Germinal center (tissue), 1 donor: ENCODE data around the gene CD55.
A peak's percentile ranks its signal among the peaks of the same experiment; 100 is the strongest.

Experiments used
- DNase-seq: peaks from one replicate; pipeline ENCODE4 v3.0.0; 2012; ENCODE audit warnings: mixed read lengths, low spot score

Gene CD55

DNA sequence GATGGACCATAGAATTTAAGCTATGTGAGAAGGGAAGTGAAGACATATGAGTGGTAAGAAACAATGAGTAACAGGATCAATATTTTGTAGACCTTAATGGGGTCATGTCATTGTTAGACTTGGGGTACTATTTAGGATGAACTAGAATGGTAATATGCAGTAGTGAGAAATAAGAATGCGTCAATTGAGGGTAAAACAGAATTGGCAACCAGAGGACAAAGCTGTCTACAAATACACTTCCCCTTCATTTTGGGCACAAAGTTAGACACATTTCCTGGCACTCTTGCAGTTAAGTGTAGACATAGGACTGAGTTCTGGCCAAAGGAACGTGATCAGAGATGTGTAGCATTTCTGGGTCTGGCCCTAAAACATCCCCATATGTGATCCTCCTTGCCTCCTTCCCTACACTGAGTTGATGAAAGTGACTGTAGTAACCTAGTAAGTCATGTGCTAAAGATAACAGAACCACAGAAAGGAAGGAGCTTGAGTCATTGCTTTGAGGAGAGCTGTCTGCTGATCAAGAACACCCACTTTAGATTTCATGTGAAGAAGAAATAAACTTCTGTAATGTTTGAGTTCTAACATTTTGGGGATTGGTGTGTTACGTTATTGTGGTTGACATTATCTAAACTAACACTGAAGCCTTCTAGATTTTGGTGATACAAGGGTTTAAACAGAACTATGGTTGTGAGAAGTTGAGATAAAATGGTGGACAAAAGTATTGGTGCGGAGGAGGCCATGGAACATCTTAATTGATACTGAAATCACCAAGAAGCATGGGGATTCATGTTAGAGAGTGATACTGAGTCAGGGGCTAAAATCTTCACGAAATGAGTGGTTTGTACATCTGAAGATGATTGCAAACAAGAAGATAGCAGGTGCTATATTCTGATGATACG is 41.7 kb downstream of the CD55 start:
- DNase-seq = no peak

DNA sequence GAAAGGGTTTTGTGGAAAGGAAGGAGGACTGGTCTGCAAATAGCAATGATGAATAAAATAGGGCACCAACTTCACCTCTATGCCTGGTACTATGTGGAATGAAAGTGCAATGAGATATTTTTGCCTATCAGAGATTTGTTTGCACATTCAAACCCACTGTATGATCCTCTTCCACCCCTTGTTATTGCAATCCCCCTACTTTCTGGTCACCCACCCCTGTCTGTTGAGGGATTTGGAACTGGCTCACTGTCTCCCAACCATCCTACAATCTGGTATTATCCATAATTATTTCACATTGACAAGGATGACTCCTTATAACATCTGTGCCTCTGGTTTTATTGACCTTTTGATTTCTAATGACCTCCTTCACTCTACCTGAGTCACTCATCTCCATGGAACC is 42.4 kb downstream of the CD55 start:
- no peak for DNase-seq

DNA sequence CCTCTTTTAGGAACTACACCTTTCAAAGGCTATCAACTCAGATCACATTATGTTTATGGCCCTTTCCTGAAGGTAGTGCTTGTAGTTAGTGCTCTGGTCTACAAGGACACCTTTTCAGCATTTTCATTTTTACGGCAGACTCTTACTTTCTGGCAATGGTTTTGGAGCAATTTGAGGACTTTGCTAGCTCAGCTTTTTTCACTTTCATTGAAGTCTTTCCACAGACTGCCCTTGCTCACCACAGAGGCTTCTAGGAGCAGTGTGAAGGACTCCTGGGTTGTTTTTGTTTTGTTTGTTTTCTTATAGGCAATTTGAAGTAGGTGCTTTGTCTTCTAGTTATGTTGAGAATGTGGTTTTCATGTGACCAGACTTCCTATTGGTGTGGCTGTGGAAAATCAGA is 43.1 kb downstream of the CD55 start:
- no peak for DNase-seq

DNA sequence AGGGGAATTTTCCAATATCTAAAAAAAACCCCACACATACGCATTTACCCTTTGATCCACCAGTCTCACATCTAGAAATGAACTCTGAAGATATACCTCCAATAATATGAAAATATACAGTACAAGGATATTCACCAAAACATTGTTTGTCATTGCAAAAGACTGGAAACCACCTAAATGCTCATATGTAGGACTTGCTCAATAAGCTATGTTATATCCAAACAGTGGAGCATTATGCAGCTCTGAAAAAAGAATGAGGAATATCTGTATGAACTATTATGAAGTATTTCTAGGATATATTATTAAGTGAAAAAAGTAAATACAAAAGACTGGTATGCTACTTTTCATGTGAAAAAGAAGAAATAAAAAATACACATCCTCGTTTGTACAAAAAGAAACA is 43.6 kb downstream of the CD55 start:
- DNase-seq = no peak

DNA sequence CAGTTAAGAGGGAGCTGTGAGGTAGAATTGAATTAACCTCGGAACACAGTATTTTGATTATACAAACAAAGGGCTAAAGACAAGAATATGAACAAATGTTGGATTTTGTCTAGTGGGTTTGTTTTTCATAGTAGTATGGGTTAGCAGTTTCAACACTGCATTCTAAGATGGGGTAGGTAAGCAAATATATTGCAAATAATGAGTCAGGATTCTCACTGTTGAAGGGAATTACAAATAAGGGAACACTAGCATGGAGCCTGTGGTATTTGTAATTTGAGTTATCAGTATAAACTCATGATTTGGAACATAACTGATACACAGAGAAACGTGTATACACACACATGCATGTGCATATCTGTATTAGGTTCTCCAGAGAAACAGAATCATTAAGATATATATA is 44.5 kb downstream of the CD55 start:
- no peak for DNase-seq

DNA sequence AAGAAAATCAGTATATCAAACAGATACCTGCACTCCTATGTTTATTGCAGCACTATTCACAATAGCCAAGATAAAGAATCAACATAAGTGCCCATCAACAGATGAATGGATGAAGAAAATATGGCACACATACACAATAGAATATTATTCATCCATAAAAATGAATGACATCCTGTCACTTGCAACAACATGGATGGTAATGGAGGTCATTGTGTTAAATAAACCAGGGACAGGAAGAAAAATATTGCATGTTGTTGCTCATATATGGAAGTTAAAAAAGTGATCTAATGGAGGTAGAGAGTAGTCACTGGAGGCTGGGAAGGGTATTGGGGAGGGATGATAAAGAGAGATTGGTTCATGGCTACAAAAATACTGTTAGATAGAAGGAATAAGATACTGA is 67.2 kb downstream of the CD55 start:
- DNase-seq = no peak

DNA sequence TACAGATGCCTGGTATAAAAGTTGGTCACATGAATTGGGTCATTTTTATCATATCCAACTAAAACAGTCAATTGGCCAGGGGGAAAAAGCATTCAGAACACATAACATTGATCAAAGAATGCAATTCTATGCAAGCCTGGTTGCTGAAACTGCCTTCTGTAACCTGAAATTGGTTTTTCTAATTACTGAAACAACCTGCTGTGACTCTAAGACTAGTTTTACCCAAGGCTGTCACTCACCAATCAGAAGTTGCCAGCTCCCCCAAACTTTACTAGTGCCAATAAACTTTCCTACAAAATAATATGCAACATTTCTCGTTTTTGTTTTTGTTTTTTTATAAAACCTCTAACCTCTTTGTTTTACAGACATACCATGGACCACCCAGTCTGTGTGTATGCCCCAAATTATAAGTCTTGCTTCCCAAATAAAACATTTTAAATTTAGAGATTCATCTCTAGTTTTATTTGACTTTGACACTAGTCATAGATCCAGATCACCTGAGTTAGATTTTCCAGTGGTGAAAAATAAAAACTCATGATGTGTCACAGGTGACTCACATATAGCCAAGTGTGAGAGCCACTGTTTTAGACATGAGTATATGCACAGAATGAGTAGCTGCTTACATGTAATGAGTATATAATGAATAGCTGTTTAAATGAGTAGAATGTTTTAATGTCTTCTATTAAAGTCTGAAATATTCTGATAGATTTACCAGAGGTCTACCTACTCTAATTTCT is 68.4 kb downstream of the CD55 start:
- no peak for DNase-seq

DNA sequence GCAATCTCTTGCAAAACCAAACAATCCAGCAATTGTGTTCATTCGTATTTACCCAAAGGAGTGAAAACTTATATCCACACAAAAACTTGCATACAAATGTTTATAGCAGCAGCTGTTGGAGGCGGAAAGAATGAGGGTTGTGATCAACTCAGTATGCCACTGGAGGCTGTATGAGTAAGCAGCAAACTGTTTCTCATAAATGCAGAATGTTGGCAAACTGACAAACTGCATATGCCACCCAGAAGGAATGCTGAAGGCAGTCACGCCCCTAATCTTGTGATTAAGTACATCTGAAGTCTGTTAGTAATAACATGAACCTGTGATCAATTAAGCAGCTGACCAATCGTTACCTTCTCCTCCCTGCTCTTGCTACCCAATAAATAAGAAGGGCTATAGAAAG is 72.1 kb downstream of the CD55 start:
- DNase-seq = no peak

DNA sequence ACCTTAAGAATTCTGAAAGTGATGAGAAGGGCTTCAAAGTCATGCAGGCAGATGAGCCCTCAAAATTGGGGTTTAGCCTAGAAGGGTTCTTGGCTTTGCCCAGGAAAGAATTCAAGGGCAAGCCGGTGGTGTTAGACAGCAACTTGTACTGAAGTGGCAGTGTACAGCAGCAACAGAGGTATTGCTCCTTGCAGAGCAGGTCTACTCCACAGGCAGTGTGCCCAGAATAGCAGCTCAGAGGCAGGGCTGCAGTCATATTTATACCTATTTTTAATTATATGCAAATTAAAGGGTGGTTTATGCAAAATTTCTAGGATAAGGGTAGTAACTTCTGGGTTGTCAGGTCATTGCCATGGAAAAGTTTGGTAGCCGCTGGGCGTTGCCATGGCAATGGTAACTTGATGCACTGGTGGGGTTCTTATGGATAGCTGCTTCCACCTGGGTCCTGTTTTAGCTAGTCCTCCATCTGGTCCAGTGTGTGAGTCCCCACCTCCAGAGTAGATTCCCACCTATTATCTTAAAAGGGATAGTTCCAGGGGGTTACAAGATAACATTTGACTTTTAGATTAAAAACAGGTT is 74.8 kb downstream of the CD55 start:
- no peak for DNase-seq

DNA sequence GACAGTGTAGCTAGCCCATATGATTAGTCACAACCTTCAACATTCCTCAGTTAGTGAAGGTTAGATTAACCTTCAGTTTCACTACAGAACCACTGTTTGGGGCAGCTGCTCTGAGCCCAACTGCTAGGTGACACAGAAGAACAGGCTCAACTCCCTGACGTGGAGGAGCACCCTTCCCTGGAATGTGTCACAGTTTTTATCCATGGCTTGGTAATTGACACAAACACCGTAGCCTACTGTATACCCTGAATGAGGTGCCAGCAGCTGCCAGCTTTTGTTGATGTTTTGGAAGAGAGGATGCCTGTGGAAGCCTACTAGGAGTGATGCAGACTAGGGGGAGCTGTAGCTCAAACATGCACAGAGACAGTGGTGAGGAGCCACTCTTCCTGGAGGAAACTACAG is 76.0 kb downstream of the CD55 start:
- no peak for DNase-seq

DNA sequence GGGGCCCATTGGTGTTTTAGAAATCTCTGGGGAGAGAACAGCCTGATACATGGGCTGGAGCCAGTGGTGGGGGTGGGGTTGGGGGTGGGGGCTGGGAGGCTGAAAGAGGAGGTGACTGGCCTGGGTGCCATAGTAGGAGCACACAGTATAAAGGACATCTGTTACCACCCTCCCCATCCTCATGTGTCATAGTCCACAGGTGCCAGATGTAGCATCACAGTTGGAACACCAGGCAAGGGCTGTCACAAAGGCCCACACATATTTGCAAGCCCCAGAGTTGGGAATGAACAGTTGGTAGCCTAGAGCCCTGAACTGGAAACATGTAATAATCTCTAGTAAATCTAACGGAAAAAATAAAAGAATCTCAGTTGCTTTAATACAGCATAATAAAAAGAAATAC is 77.5 kb downstream of the CD55 start:
- no peak for DNase-seq

DNA sequence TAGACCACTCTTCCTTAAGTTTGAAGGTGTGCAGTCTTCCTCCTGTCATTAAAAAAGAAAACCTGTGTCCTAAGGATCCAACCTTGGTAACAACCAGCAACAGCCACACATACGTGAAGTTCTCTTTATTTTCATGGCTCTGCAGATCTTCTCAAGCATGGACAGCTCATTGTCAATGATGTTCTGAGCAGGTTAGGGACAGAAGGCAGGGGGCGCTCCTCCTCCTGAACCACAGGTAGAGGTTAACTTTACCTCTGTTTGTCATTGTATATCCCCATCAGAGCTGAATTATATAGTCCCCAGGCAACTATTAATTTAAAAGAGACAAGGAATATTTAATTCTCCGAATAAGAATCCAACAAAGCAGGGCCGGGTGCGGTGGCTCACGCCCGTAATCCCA is 80.1 kb downstream of the CD55 start:
- DNase-seq = no peak

DNA sequence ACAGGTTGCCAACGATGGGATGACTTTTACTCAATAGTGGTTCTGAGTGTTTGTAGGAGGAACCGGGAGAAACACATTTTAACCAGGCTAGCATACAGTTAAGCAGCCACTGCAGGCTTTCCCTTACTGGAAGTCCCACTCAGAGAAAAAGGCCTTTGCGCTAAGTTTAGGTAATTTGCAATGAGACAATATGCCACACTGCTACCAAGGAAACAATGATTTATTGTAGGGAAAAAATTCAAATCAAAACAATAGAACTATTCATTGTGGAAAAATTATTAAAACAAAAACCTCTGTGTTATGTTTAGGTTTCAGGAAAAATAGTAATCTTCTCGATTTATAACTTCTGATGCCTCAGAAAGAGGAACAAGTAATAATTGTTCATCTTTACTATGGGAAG is 81.3 kb downstream of the CD55 start:
- no peak for DNase-seq

DNA sequence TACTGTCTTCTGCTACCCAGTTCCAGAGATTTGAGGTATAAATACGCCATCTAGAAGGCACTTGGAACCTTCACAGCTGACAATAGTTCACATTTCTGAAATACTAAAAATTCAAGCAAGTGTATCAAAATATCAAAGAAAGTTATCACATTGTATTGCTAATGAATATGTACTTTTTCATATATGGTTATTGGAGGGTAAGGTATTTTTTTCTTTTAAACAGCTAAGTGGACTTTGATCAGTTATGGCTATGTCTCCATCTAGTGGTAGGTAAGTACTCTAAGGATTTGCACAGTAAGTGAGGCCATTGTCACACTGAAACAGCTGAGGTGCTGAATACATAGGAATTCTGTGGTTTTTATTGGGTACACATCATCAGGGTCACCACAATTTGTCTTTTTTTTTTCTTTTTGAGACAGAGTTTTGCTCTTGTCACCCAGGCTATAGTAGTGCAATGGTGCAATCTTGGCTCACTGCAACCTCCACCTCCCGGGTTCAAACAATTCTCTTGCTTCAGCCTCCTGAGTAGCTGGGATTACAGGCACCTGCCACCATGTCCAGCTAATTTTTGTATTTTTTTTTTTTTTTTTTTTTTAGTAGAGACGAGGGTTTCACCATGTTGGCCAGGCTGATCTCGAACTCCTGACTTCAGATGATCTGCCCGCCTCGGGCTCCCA is 83.5 kb downstream of the CD55 start:
- peak; percentile 70 for DNase-seq

DNA sequence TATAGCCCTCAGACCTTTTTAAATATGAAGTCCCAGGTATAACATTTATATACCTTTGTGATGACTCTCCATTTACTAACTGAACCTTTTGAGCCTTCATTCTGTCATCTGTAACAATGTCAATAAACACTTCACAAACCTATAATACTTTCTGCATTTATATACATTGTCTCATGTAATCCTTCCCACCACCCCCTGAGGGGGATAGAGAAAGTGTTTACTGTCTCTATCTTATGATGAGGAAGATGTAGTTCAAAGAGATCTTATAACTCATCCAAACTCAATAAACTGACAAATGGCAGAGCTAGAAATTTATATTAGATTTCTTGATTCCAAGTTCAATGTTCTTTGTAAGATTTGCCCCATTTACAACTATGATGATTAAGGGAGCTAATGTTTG is 84.3 kb downstream of the CD55 start:
- DNase-seq = no peak

DNA sequence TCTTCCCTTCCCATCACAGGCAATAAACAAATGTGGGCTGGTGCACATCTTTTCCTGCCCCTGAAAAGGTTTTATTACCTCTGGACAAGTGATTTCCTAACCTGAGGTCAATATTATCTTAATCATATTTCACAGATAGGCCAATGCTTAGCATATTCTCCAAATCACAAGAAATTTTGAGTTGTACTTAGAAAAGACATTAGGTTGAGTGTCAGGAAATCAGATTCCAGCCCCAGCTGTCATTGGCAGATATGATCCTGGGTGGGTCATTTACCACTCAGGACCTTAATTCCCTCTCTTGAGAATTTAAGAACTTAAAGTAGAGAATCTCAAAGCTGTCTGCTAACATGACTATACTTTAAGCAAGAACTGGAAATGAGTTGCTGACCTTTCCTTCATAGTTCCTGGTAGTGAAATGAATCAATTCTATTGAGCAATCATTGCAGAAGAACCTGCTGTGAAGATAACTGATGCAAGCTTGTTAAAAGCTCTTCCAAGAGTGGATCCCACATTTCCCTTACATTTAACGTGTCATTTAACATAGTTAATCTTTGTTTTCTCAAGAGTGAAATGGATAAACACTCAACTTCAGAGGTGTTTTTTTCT is 86.3 kb downstream of the CD55 start:
- no peak for DNase-seq
